RKO (cell line): Measurements from ENCODE around the gene RBKS.
A peak's percentile ranks its signal among the peaks of the same experiment; 100 is the strongest.
"Not testable (repeated sequence)": the region's sequence is repeated elsewhere in the genome, so short reads cannot be mapped to it uniquely, and the experiment has no call there.

Experiments
- DNase-seq: peaks from one replicate; pipeline ENCODE4 v3.0.0-alpha.2; 2016; ENCODE audit warnings: low spot score

The RBKS gene

GRCh38 chr2:27904405-27904665, 14.1 kb upstream of the RBKS start:
- no peak for DNase-seq

- DNase-seq: peak; percentile 34
Measured at GRCh38 chr2:27903649-27904404, 13.6 kb upstream of the RBKS start.

- no peak for DNase-seq
Measured at GRCh38 chr2:27903018-27903417, 12.8 kb upstream of the RBKS start.

- no peak for DNase-seq
Measured at GRCh38 chr2:27902098-27902497, 11.9 kb upstream of the RBKS start.

GRCh38 chr2:27901234-27901633, 11.0 kb upstream of the RBKS start:
- no peak for DNase-seq

GRCh38 chr2:27897717-27898116, 7.5 kb upstream of the RBKS start:
- DNase-seq: no peak

- no peak for DNase-seq
Measured at GRCh38 chr2:27893006-27893405, 2.8 kb upstream of the RBKS start.

- peak; percentile 49 for DNase-seq
Measured at GRCh38 chr2:27891673-27892105, 1.5 kb upstream of the RBKS start.

GRCh38 chr2:27890924-27891672, 911 bp upstream of the RBKS start:
- DNase-seq: peak; percentile 95

- no peak for DNase-seq
Measured at GRCh38 chr2:27889774-27890145, 427 bp downstream of the RBKS start.

GRCh38 chr2:27888790-27889189, 1.4 kb downstream of the RBKS start:
- DNase-seq: no peak

GRCh38 chr2:27887830-27888229, 2.4 kb downstream of the RBKS start:
- no peak for DNase-seq

GRCh38 chr2:27887111-27887510, 3.1 kb downstream of the RBKS start:
- no peak for DNase-seq

- no peak for DNase-seq
Measured at GRCh38 chr2:27886322-27886721, 3.9 kb downstream of the RBKS start.

GRCh38 chr2:27885661-27886060, 4.5 kb downstream of the RBKS start:
- no peak for DNase-seq

- DNase-seq: no peak
Measured at GRCh38 chr2:27885234-27885633, 5.0 kb downstream of the RBKS start.

GRCh38 chr2:27884601-27885000, 5.6 kb downstream of the RBKS start:
- DNase-seq: no peak

- DNase-seq: not testable (repeated sequence)
Measured at GRCh38 chr2:27882584-27882922, 7.6 kb downstream of the RBKS start.

GRCh38 chr2:27881815-27882583, 8.2 kb downstream of the RBKS start:
- not testable (repeated sequence) for DNase-seq

- DNase-seq: no peak
Measured at GRCh38 chr2:27878825-27879224, 11.4 kb downstream of the RBKS start.

- DNase-seq: no peak
Measured at GRCh38 chr2:27875089-27875881, 14.9 kb downstream of the RBKS start.

GRCh38 chr2:27873091-27873490, 17.1 kb downstream of the RBKS start:
- DNase-seq: no peak
